Kidney (tissue), 14 donors: Measurements from ENCODE around the gene HOXB2. TPM values are rescaled to one million over a fixed set of nuclear protein-coding genes. Genes with fewer than 3 reads are reported as not detected.
A peak's percentile ranks its signal among the peaks of the same experiment; 100 is the strongest.

Source experiments
- DNase-seq, 5 donors: peaks; one replicate each; pipeline ENCODE4 v3.0.0-alpha.2; 2013 to 2020
- FAIRE-seq: peaks from 2 replicates; lab custom pipeline; 2012; peaks lifted over from hg19 to GRCh38; lab: Jason Lieb, UNC
- H3K27ac ChIP-seq, 2 donors: one replicate each; pipeline ENCODE4 v1.7.0; 2013; ENCODE audit warnings: low read depth in 2 of 2, low read length in 2 of 2, inconsistent platforms in 1 of 2
- H3K27me3 ChIP-seq: one replicate; pipeline ENCODE4 v1.7.1; 2013; ENCODE audit warnings: low read length, inconsistent platforms; ENCODE audit not compliant: control insufficient read depth, insufficient read depth
- H3K36me3 ChIP-seq, 3 donors: one replicate each; pipeline versions ENCODE4 v1.7.0 to v1.7.1; 2013; ENCODE audit warnings: low read length in 3 of 3, control low read depth in 1 of 3, inconsistent platforms in 1 of 3; ENCODE audit not compliant: insufficient read depth in 3 of 3, control insufficient read depth in 2 of 3
- H3K4me1 ChIP-seq, 3 donors: one replicate each; pipeline versions ENCODE4 v1.7.0 to v1.7.1; 2013; ENCODE audit warnings: low read length in 3 of 3, inconsistent platforms in 1 of 3, low read depth in 1 of 3; ENCODE audit not compliant: control insufficient read depth in 2 of 3, insufficient read depth in 2 of 3
- H3K4me3 ChIP-seq, 3 donors: one replicate each; pipeline versions ENCODE4 v1.7.0 to v1.8.1; 2013; ENCODE audit warnings: low read length in 3 of 3, control low read depth in 1 of 3, inconsistent platforms in 1 of 3
- H3K9ac ChIP-seq, 3 donors: one replicate each; pipeline versions ENCODE4 v1.7.0 to v1.7.1; 2013; ENCODE audit warnings: low read length in 3 of 3, control low read depth in 1 of 3, inconsistent platforms in 1 of 3
- H3K9me3 ChIP-seq, 3 donors: one replicate each; pipeline versions ENCODE4 v1.7.0 to v1.7.1; 2013; ENCODE audit warnings: low read length in 3 of 3, control low read depth in 1 of 3, inconsistent platforms in 1 of 3; ENCODE audit not compliant: control insufficient read depth in 2 of 3, insufficient read depth in 1 of 3
- CTCF ChIP-seq: IDR thresholded peaks from 3 replicates; pipeline ENCODE4 v1.5.1; 2012; ENCODE audit warnings: mild to moderate bottlenecking, moderate library complexity, borderline replicate concordance; ENCODE audit not compliant: insufficient read depth; ENCODE audit errors: extremely low read depth
- intact Hi-C: fragments of 100-400 bp; cut with DNase I; formaldehyde crosslinking; loops from one replicate; pipeline ENCODE4 v1.11.1; 2022
- polyA plus RNA-seq: library from polyadenylated mRNA; stranded (reverse); fragments of 350-450 nt; fragmentation: Illumina TruSeq; extraction: RNeasy Lipid Tissue Mini Kit (QIAGEN cat#74804); gene quantifications from one replicate; pipeline ENCODE4 v1.2.3, GENCODE V29; 2014; ENCODE audit warnings: low read depth, low replicate concordance; ENCODE audit not compliant: insufficient read depth
- total RNA-seq: library from RNA; stranded (reverse); fragmentation: NEBNext Ultra II Directional; extraction: Animal tissue kit (Norgen Biotek cat#: 25700); gene quantifications from one replicate; pipeline ENCODE4 v1.2.1, GENCODE V29; 2021
- donor health status: control.
- donor health status: control.
- donor health status: control.
- donor health status: control.
- donor health status: control.
- donor health status: DM: yes; HTN: yes; CAD: no.
- donor health status: Normal renal cell carcinoma (clear cell type).

The HOXB2 gene
- total and polyA plus RNA-seq, 2 donors from 2014 or later: 30.7 to 61.9 TPM

- peak within 1 kb of the TSS; percentile 49 to 69 (median 67) for H3K4me3 ChIP-seq
- H3K9me3 ChIP-seq: no peaks in the 10 kb centered on the region
- H3K27ac ChIP-seq: peak within 1 kb of the TSS; percentile 92 to 93
- peaks cover 0 to 8% (median 0%) of the 10 kb centered on the region in 3 donors for H3K4me1 ChIP-seq
- TF ChIP-seq CTCF: no peak
- no peak for FAIRE-seq
- H3K27me3 ChIP-seq: no peaks in the 10 kb centered on the region
- intact Hi-C loops: loop anchor here (10.0 kb wide), 1 partner anchor 258 kb away; no protein-coding TSS in a partner anchor
- peak in 4 of 5 donors; percentile 66 to 80 (median 78) for DNase-seq
- peak within 1 kb of the TSS; percentile 45 to 78 (median 61) for H3K9ac ChIP-seq
- H3K36me3 ChIP-seq: peaks cover 0 to 12% (median 3%) of the 10 kb centered on the region in 3 donors
Observed at GRCh38 chr17:48593126-48593829, 48.4 kb upstream of the HOXB2 start, which contains the start of gene HOXB5. Gene HOXB5, minus strand, starts transcription at chr17:48593779. Its CDS starts 97 bp downstream, at chr17:48593682.

DNA sequence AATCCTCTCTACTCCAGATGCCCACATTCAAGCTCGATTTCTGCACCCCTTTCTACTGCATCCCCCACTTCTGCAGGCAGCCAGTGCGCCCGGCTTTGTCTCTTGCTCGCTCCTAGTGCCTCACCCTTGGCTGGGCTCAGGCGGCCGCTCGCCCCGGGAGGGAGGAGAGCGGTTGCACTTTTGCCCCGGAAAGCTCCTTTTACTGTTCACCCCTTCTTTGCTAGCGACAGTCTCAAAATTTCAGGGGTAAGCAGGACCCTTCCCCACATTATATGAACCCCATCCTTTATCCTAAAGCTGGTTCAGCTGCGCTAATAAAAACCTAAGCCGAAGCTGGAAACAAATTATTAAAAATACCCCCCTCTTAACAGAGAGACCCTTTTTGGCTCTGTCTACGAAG, 47.7 kb upstream of the HOXB2 start:
- H3K27ac ChIP-seq: peak overlapping the region; percentile 92 to 93
- no peak for DNase-seq
- intact Hi-C loops: loop anchor here (10.0 kb wide), 1 partner anchor 258 kb away; no protein-coding TSS in a partner anchor
- peak overlapping the region; percentile 18 to 78 (median 61) for H3K9ac ChIP-seq
- H3K36me3 ChIP-seq: peaks cover 0 to 12% (median 3%) of the 10 kb centered on the region in 3 donors
- TF ChIP-seq CTCF: no peak
- peaks cover 0 to 11% (median 0%) of the 10 kb centered on the region in 3 donors for H3K4me1 ChIP-seq
- no peak for FAIRE-seq
- H3K4me3 ChIP-seq: peak overlapping the region; percentile 49 to 69 (median 59)
- no peaks in the 10 kb centered on the region for H3K27me3 ChIP-seq
- no peaks in the 10 kb centered on the region for H3K9me3 ChIP-seq

DNA sequence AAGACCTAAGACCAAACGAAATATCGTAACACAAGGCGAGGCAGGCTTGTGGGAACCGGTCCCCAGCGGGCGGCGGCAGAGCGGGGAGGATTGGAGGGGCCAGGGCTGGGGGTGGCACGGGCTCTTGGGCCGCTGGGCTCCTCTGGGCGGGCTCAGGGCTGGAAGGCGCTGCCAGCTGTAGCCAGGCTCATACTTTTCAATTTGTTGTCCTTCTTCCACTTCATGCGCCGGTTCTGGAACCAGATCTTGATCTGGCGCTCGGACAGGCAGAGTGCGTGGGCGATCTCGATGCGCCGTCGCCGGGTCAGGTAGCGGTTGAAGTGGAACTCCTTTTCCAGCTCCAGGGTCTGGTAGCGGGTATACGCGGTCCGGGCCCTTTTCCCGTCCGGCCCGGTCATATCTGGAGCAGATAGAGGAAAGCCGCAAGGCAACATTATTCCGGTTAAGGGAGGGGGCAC, 47.2 kb upstream of the HOXB2 start:
- H3K36me3 ChIP-seq: peaks cover 0 to 12% (median 3%) of the 10 kb centered on the region in 3 donors
- intact Hi-C loops: loop anchor here (10.0 kb wide), 1 partner anchor 257 kb away; no protein-coding TSS in a partner anchor
- no peaks in the 10 kb centered on the region for H3K27me3 ChIP-seq
- FAIRE-seq: no peak
- peaks cover 3 to 15% (median 3%) of the 10 kb centered on the region in 3 donors for H3K4me1 ChIP-seq
- H3K4me3 ChIP-seq: peak overlapping the region in 2 of 3 donors; percentile 59 to 69
- H3K9me3 ChIP-seq: no peaks in the 10 kb centered on the region
- DNase-seq: peak in 2 of 5 donors; percentile 68 to 82
- H3K27ac ChIP-seq: peak overlapping the region; percentile 85 to 93
- no peak for TF ChIP-seq CTCF
- H3K9ac ChIP-seq: peak overlapping the region; percentile 41 to 61 (median 43)
